Endothelial cell of umbilical vein (primary cell): ENCODE results near the gene SUPT7L. TPM values are rescaled to one million over a fixed set of nuclear protein-coding genes. Genes with fewer than 3 reads are reported as not detected.

Source experiments
- BruUV-seq: library from RNA; stranded (reverse); fragments of 400-500 nt; replicated peaks from 2 replicates; lab custom pipeline; 2021; lab: Mats Ljungman, UMichigan
- CTCF ChIA-PET: fragments of 300-600, 350-600 bp; sonication (Branson Sonifier 250); formaldehyde crosslinking; loops from one replicate; lab custom pipeline; 2021; ENCODE audit warnings: antibody characterized with exemption, inconsistent platforms; lab: Charles Lee
- POLR2A ChIA-PET: fragments of 300-600, 350-600 bp; sonication (Branson Sonifier 250); formaldehyde crosslinking; loops from one replicate; lab custom pipeline; 2021; ENCODE audit warnings: antibody characterized with exemption, inconsistent platforms; lab: Charles Lee
- DNase-seq: peaks from one replicate; pipeline ENCODE4 v3.0.0-alpha.2; 2011; ENCODE audit warnings: low read depth, low spot score
- FAIRE-seq: peaks from 2 replicates; lab custom pipeline; 2011; peaks lifted over from hg19 to GRCh38; lab: Jason Lieb, UNC
- H2AFZ ChIP-seq: 2 replicates; pipeline ENCODE4 v1.6.0; 2012; ENCODE audit warnings: low read depth, low read length, control low read depth, inconsistent platforms
- H3K27ac ChIP-seq: 2 replicates; pipeline ENCODE4 v1.5.1; 2011; ENCODE audit warnings: low read depth, mild to moderate bottlenecking, control low read depth, low read length, moderate library complexity; ENCODE audit not compliant: insufficient read depth
- H3K27me3 ChIP-seq, 2 experiments: 2 replicates each; pipeline versions ENCODE4 v1.6.0 to v1.6.1; 2011; ENCODE audit warnings: low read length in 2 of 2, mixed read lengths in 1 of 2; ENCODE audit not compliant: control insufficient read depth in 2 of 2, insufficient read depth in 2 of 2
- H3K36me3 ChIP-seq, 2 experiments: 2 replicates in 1 of 2; 3 replicates in 1 of 2; pipeline ENCODE4 v1.5.1; 2011; ENCODE audit warnings: low read length in 2 of 2, mild to moderate bottlenecking in 1 of 2, moderate library complexity in 1 of 2; ENCODE audit not compliant: control insufficient read depth in 2 of 2, insufficient read depth in 2 of 2; ENCODE audit errors: extremely low read depth in 1 of 2
- H3K4me1 ChIP-seq: 3 replicates; pipeline ENCODE4 v1.5.1; 2011; ENCODE audit warnings: mild to moderate bottlenecking, low read length; ENCODE audit not compliant: control insufficient read depth, insufficient read depth; ENCODE audit errors: extremely low read depth
- H3K4me2 ChIP-seq: 2 replicates; pipeline ENCODE4 v1.6.1; 2011; ENCODE audit warnings: low read length, control low read depth, mixed read lengths; ENCODE audit not compliant: insufficient read depth
- H3K4me3 ChIP-seq, 3 experiments: fragments of 200-600 bp in 1 of 3; sonication (generic), shearing (Covaris generic) in 1 of 3; replicated peaks in 1 of 3; 2 replicates each; pipeline ENCODE4 v1.5.1; 2011 to 2016; ENCODE audit warnings: control low read depth in 3 of 3, low read length in 3 of 3, mild to moderate bottlenecking in 2 of 3, inconsistent platforms in 1 of 3, low read depth in 1 of 3, moderate library complexity in 1 of 3; ENCODE audit not compliant: insufficient read depth in 1 of 3
- H3K79me2 ChIP-seq: 2 replicates; pipeline ENCODE4 v1.6.0; 2012; ENCODE audit warnings: low read length, inconsistent platforms; ENCODE audit not compliant: control insufficient read depth, insufficient read depth
- H3K9ac ChIP-seq: replicated peaks from 2 replicates; pipeline ENCODE3; 2011; ENCODE audit warnings: low read length, control low read depth; ENCODE audit not compliant: insufficient read depth; ENCODE audit errors: extremely low read depth
- H3K9me1 ChIP-seq: replicated peaks from 3 replicates; pipeline ENCODE4 v1.6.0; 2011; ENCODE audit warnings: mild to moderate bottlenecking, low read length; ENCODE audit not compliant: control insufficient read depth, insufficient read depth; ENCODE audit errors: extremely low read depth
- H3K9me3 ChIP-seq: replicated peaks from 2 replicates; pipeline ENCODE4 v1.5.1; 2012; ENCODE audit warnings: low read length, inconsistent platforms; ENCODE audit not compliant: control insufficient read depth, insufficient read depth
- H4K20me1 ChIP-seq: replicated peaks from 2 replicates; pipeline ENCODE3; 2011; ENCODE audit warnings: mild to moderate bottlenecking, low read length; ENCODE audit not compliant: control insufficient read depth, insufficient read depth; ENCODE audit errors: extremely low read depth
- EZH2 ChIP-seq: IDR thresholded peaks from 2 replicates; pipeline ENCODE4 v1.6.1; 2012; ENCODE audit warnings: borderline replicate concordance, low read depth, mild to moderate bottlenecking, moderate library complexity, low read length, inconsistent platforms; ENCODE audit not compliant: severe bottlenecking
- FOS ChIP-seq: IDR thresholded peaks from 2 replicates; pipeline ENCODE4 v1.6.1; 2011; ENCODE audit warnings: mild to moderate bottlenecking, low read length, moderate library complexity, borderline replicate concordance; ENCODE audit not compliant: insufficient read depth
- GATA2 ChIP-seq: IDR thresholded peaks from 2 replicates; pipeline ENCODE4 v1.7.0; 2011; ENCODE audit warnings: low read depth, mild to moderate bottlenecking, moderate library complexity, mixed read lengths, low read length; ENCODE audit not compliant: insufficient read length, insufficient read depth
- JUN ChIP-seq: IDR thresholded peaks from 2 replicates; pipeline ENCODE4 v1.6.1; 2011; ENCODE audit warnings: borderline replicate concordance, low read depth; ENCODE audit not compliant: insufficient read length, insufficient read depth
- MYC ChIP-seq: IDR thresholded peaks from one replicate; pipeline ENCODE4 v1.6.1; 2011; ENCODE audit warnings: mild to moderate bottlenecking, low read depth, low read length
- POLR2A ChIP-seq: IDR thresholded peaks from 2 replicates; pipeline ENCODE4 v1.6.1; 2012; ENCODE audit warnings: low read depth, mild to moderate bottlenecking, control low read depth, low read length
- POLR2AphosphoS5 ChIP-seq: IDR thresholded peaks from 2 replicates; pipeline ENCODE4 v1.6.1; 2012; ENCODE audit warnings: low read depth, mild to moderate bottlenecking, control low read depth, low read length, moderate library complexity; ENCODE audit not compliant: insufficient read depth
- dilution Hi-C: fragments of 300-500 bp; cut with MboI; formaldehyde crosslinking; loops from one replicate; pipeline ENCODE4 v1.15.0; 2019; ENCODE audit warnings: low sequenced_read_pairs; ENCODE audit not compliant: extremely low pct_ligation_motif_present
- intact Hi-C: fragments of 100-400 bp; cut with micrococcal nuclease; formaldehyde crosslinking; loops from one replicate; pipeline ENCODE4 v1.10.0; 2022
- polyA plus RNA-seq, 4 experiments: library from polyadenylated mRNA; depleted of rRNA in 3 of 4; stranded (reverse) in 3 of 4; unstranded in 1 of 4; fragments of >200 nt; gene quantifications; 2 replicates each; pipeline versions ENCODE4 v1.2.1 to v1.2.3, GENCODE V29; 2011 to 2012; ENCODE audit warnings: missing spikeins in 1 of 4
- total RNA-seq: library from RNA; stranded (reverse); gene quantifications from 2 replicates; pipeline ENCODE4 v1.2.3, GENCODE V29; 2021
- TF ChIP-seq, protein P1 (sequence below), 2 donors: IDR thresholded peaks; 1 replicate in 1 of 2; 2 replicates in 1 of 2; pipeline ENCODE4 v1.5.1; 2011; ENCODE audit warnings: low read length in 2 of 2, mild to moderate bottlenecking in 2 of 2, moderate library complexity in 2 of 2, control low read depth in 1 of 2, inconsistent platforms in 1 of 2, low read depth in 1 of 2; ENCODE audit not compliant: insufficient read depth in 1 of 2; ENCODE audit errors: extremely low read depth in 1 of 2
- TF ChIP-seq, protein P2 (sequence below): IDR thresholded peaks from 2 replicates; pipeline ENCODE4 v1.6.1; 2011; ENCODE audit not compliant: insufficient read depth, insufficient read length

The SUPT7L gene
- total and polyA plus RNA-seq, 2 donors (not counting 3 experiments of a cell fraction or from before 2014, with no cell fraction given), result 30.3 to 44.5 TPM

DNA sequence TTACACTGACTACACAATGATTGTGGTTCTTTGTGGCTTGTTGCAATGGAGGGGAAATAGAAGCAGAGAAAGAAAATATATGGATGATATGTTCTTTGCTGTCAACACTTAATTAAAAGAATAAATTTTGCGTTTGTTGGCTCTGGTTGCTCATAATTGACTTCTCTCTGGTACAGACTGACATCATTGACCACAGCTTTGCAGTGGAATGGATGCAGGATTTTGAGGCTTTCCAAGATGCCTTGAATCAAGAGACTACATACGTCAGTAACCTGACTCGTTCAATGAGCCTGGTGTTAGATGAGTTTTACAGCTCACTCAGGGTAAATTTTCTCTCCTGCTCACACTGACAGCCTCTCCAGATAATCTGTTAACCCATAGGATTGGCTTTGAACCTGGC lies 24.7 kb downstream of the SUPT7L start:
- FAIRE-seq (no peak), DNase-seq (no peak)
- H3K36me3 ChIP-seq, result peaks cover 21 to 30% of the 10 kb centered on the region in 2 experiments
- dilution Hi-C loops (no loop called here), intact Hi-C loops (no loop called here)
- H3K9me3 ChIP-seq, result no peaks in the 10 kb centered on the region
- no peak overlapping the region for H3K9ac ChIP-seq
- H3K4me2 ChIP-seq, result no peak overlapping the region
- ChIA-PET POLR2A (interaction anchor here (0.5 kb wide), 1 partner anchor 808 kb away, joined by 3 read pairs; no protein-coding TSS in a partner anchor), CTCF (interaction anchor here (1.2 to 1.6 kb wide), 3 partner anchors 9 to 18 kb away, joined by 3 read pairs; partner anchors contain the start of genes CCDC121 and GPN1)
- no peaks in the 10 kb centered on the region for H4K20me1 ChIP-seq
- no peak overlapping the region for H3K27ac ChIP-seq
- BruUV-seq, result no TSS peak
- TF ChIP-seq JUN, result no peak
- TF ChIP-seq POLR2AphosphoS5, result no peak
- TF ChIP-seq FOS, result no peak
- TF ChIP-seq MYC, result no peak
- TF ChIP-seq, protein P1, sequence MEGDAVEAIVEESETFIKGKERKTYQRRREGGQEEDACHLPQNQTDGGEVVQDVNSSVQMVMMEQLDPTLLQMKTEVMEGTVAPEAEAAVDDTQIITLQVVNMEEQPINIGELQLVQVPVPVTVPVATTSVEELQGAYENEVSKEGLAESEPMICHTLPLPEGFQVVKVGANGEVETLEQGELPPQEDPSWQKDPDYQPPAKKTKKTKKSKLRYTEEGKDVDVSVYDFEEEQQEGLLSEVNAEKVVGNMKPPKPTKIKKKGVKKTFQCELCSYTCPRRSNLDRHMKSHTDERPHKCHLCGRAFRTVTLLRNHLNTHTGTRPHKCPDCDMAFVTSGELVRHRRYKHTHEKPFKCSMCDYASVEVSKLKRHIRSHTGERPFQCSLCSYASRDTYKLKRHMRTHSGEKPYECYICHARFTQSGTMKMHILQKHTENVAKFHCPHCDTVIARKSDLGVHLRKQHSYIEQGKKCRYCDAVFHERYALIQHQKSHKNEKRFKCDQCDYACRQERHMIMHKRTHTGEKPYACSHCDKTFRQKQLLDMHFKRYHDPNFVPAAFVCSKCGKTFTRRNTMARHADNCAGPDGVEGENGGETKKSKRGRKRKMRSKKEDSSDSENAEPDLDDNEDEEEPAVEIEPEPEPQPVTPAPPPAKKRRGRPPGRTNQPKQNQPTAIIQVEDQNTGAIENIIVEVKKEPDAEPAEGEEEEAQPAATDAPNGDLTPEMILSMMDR (IDR thresholded peaks at IDR 0.05; ENCODE audit: extremely low read depth in 1 of 2, insufficient read depth in 1 of 2, low read depth in 1 of 2, low read length in 2 of 2), result no peak
- no peak for TF ChIP-seq GATA2
- TF ChIP-seq POLR2A, result no peak
- TF ChIP-seq EZH2, result no peak
- TF ChIP-seq, protein P2, sequence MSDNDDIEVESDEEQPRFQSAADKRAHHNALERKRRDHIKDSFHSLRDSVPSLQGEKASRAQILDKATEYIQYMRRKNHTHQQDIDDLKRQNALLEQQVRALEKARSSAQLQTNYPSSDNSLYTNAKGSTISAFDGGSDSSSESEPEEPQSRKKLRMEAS, result no peak
- H3K79me2 ChIP-seq, result no peaks in the 10 kb centered on the region
- no peak overlapping the region for H2AFZ ChIP-seq
- no peaks in the 10 kb centered on the region for H3K4me1 ChIP-seq
- H3K4me3 ChIP-seq, result no peak overlapping the region
- no peaks in the 10 kb centered on the region for H3K27me3 ChIP-seq
- no peaks in the 10 kb centered on the region for H3K9me1 ChIP-seq
